CD4-positive, alpha-beta T cell treated with Interleukin-10 for 1 hour (primary cell): ENCODE results near the gene HOXA13.

Source experiments
- DNase-seq: peaks from one replicate; pipeline ENCODE4 v3.0.0-alpha.2; 2020

HOXA13 gene

GRCh38 chr7:27235387-27236311 lies 35.8 kb upstream of the HOXA13 start:
- no peak for DNase-seq

GRCh38 chr7:27229448-27229847 lies 29.6 kb upstream of the HOXA13 start:
- no peak for DNase-seq

- no peak for DNase-seq
Measured at GRCh38 chr7:27224983-27225934, 25.4 kb upstream of the HOXA13 start.

- no peak for DNase-seq
Measured at GRCh38 chr7:27223941-27224575, 24.2 kb upstream of the HOXA13 start.

GRCh38 chr7:27221201-27221797 lies 21.4 kb upstream of the HOXA13 start:
- DNase-seq = no peak

GRCh38 chr7:27220440-27220955 lies 20.6 kb upstream of the HOXA13 start:
- no peak for DNase-seq

- no peak for DNase-seq
Measured at GRCh38 chr7:27219821-27220220, 19.9 kb upstream of the HOXA13 start.

- no peak for DNase-seq
Measured at GRCh38 chr7:27217951-27218350, 18.1 kb upstream of the HOXA13 start.

- no peak for DNase-seq
Measured at GRCh38 chr7:27215356-27215755, 15.5 kb upstream of the HOXA13 start.

- no peak for DNase-seq
Measured at GRCh38 chr7:27214239-27214950, 14.5 kb upstream of the HOXA13 start.

- no peak for DNase-seq
Measured at GRCh38 chr7:27213433-27214238, 13.7 kb upstream of the HOXA13 start.

GRCh38 chr7:27212497-27213432 lies 12.9 kb upstream of the HOXA13 start:
- DNase-seq = no peak

GRCh38 chr7:27211764-27212204 lies 11.9 kb upstream of the HOXA13 start:
- no peak for DNase-seq

GRCh38 chr7:27211084-27211446 lies 11.2 kb upstream of the HOXA13 start:
- DNase-seq = no peak

- peak; percentile 38 for DNase-seq
Measured at GRCh38 chr7:27210441-27211083, 10.7 kb upstream of the HOXA13 start.

- DNase-seq = no peak
Measured at GRCh38 chr7:27209933-27210440, 10.1 kb upstream of the HOXA13 start.

GRCh38 chr7:27208998-27209397 lies 9.1 kb upstream of the HOXA13 start:
- DNase-seq = no peak

GRCh38 chr7:27207348-27207985 lies 7.6 kb upstream of the HOXA13 start:
- DNase-seq = no peak
